Activated T-helper 9 cell treated with anti-CD3 and anti-CD28 coated beads, Interleukin-2, amount 50 U/mL, for 16 hours (primary cell): ENCODE results near the gene KCNA1.
"Not testable (repeated sequence)": the region's sequence is repeated elsewhere in the genome, so short reads cannot be mapped to it uniquely, and the experiment has no call there.

Experiments
- DNase-seq: peaks from one replicate; pipeline ENCODE4 v3.0.0-alpha.2; 2020; ENCODE audit warnings: low read depth

Gene KCNA1

DNA sequence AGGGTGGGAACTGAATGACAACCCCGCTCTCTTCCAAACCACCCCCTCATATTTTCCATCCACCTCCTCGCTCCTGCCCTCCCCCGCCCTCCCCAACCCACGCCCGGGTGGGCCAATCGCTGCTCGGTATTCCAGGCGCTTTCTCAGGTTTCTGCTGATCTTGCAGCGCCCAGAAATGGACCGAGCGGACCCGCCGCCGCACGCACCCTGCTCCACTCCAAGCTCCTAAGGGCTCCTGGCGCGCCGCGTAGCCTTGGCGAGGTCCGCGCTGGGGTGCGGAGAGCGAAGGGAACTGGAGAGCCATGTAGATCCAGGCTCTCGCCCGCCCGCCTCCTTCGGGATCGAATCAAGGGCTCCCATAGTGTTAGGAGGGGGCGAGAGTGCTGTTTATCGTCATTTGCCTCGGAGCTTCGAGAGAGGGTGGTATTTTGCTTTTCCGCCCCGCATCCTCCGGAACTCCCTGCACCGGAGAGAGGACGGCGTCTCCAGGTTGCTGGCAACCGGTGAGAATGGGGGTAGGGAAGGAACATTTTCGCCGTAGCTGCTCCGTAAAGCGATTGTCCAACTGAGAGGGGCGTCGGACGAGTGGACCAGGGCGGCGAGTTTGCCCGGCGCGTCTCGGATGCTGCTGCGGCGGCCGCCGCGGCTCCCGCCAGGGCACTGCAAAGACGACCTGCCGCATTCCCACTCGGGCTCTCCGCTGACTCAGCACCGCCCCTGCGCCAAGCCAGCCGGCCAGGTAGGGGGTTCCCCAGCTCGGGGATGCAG, at the start of gene KCNA1:
TSS of gene KCNA1 (plus strand) at position 172 of the 768 bp plus-strand sequence. CDS start 1,474 bp downstream, outside the sequence.
- no peak for DNase-seq

DNA sequence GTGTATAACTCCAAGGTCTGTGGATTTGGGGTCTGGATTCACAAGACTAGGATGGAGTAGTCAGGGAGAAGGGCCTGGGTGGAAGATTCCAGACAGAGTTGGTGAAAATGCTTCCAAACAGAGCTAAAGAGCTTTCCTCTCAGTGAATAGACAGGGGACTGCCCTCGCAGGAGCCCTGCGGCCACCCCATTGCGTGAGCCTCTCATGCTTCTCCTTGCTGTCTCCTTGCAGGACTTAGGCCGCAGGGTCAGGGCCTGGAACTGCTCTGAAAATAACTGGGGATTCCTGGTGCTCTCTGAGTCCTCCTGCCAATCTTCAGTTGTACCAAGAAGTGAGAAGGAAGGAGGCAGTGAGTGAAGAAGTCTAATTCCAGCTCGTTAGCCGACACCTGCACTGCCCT, 49.0 kb upstream of the KCNA1 start:
- DNase-seq, result no peak

DNA sequence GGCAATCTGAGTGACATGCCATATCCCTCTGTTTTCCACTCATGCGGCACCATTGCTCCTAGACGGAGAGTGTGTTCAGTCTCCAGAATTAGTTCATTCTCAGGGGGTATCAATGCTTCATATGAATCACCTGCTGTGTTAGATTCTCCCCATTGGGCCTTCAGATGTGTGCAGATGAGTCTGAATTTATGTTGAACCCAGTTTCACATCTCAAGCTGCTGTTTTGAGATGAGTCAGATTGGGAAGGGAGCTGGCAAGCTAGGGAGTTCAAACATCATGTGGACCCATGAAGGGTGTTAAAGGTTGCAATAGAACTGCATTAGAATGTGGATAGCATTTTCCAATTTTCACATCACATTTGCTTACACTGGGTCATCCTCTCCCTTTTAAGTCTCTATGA, 46.9 kb upstream of the KCNA1 start:
- no peak for DNase-seq

DNA sequence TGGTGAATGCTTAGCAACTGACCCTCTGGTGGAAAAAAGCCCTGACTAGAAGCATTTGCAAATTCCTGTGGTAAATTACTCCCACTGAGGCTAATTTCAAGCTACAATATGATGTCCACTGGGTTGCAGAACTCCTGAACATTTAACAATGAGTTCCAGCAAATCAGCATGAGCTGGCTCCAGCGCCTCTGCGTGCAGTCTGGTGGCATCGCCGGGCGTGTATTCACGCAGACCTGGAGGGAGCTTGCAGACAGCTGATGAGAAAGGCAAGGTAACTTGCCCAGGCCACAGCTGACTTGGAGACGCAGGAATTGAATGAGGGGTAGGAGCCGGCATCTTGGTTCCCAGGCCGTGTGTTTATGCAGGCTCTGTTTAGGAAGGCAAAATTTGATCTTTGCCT, 45.1 kb upstream of the KCNA1 start:
- DNase-seq, result no peak

DNA sequence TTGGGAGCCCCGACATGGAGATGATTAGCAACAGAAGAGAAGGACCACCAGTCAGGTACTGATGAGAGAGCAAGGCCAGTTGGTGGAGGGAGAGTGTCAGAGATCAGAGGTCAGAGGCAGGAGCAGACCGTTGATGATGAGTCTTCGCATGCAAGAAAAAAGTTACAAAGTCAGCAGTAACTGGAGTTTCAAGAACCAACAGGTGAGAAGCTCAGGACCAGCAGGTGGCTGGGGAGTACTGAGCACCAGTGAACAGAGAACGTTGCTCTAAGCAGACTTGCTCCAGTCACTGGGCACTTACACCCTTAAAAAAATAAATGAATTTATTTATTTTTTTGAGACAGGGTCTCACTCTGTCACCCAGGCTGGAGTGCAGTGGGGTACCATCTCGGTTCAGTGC, 44.5 kb upstream of the KCNA1 start:
- no peak for DNase-seq

DNA sequence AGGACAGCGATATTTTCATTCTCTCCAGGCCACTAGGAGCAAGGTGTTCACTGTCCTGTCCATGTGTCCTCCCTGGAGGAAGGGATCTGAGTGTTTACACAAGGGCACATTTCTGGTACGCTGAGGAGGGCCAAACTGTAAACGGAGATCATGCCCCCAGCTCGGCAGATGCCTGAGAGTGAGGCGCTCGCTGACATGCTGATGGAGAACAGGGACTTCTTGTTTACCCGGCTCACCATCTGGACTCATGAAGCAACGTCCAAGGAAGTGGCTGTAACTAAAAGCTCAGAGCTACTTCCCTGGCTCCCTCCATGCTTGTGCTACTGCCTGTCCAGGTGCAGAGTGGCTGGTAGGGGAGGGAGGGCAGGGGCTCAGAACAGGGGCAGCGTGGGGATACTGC, 43.4 kb upstream of the KCNA1 start:
- no peak for DNase-seq

DNA sequence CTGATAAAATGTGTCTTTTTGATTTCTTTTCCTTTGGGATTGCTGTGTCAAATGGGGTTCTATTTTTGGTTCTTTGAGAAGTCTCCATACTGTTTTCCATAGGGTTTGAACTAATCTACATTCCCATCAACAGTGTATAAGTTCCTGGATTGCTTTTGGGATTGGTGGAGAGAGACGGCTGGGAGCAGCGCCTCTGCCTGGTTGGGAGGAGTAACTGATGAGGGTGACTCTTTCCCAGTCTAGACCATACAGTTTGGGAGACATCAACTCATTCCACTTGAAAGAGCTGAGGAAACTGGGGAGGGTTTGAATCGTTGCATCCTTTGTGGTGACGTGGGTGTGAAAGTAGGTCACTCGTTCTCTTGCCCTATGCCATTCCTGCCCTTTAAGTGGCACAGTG, 42.3 kb upstream of the KCNA1 start:
- no peak for DNase-seq

DNA sequence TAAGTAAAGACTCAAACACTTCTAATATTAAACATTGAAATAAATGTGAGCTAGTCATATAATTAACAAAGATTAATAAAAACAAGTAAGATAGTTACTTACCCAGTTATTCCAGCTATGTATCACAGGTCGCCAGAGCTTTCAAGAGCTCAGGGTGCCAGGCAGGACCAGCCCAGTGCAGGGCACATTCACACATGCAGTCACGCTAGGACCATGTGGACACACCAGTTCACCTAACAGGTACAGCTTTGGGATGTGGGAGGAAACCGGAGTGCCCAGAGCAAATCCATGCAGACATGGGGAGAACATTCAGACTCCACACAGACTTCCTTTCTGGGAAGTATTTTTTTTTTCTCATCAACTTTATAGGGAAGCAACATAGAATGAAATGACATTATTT, 39.3 kb upstream of the KCNA1 start:
- no peak for DNase-seq

DNA sequence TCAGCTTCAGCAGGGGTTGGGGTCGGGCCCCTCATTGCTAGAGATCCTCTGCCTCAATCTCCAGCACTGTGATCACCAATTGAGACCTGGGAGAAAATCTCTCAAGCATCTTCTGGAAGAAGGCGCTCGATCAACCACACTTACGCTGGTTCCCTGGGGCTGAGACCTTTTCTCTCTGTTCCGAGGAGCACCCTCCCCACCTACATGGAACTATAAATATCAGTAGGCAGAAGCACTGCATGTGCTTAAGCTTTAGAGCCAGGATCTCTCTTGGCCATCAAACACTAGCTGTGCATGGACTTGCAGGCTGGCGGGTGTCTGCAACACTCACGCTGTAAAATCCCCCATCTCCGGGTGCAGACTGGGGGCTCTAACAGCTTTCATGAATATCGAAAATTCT, 38.2 kb upstream of the KCNA1 start:
- no peak for DNase-seq

DNA sequence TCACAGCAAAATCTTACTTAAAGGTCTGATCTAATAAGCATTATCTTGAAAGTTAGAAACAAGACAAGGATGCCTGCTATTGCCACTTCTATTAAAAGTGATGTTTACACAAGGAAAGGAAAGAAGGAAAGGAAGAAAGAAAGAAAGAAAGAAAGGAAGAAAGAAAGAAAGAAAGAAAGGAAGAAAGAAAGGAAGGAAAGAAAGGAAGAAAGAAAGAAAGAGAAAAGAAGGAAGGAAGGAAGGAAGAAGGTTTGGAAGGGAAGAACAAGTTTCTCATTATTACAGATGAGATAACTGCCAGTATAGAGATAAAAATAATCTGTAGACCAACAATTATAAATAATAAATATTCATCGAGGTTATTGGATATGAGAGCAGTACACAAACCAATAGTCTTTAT, 35.8 kb upstream of the KCNA1 start:
- DNase-seq, result no peak

DNA sequence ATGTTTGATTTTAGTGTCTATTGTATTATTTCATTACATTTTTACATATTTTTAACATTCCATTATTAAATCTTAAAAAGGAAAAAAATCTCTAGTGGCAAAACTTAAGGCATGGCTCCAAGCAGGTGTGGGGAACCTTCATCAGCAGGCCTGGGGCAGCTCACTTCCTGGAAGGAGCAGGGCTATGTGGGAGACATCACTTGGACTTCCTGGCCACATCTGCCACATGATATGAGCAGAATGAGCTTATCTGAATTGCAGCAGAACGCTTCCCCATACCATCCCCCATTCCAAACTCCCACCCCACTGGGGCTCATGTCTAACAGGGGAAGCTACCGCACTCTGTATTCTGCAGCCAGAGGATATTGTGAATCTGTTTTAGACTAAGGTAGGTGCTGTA, 35.0 kb upstream of the KCNA1 start:
- DNase-seq, result no peak

DNA sequence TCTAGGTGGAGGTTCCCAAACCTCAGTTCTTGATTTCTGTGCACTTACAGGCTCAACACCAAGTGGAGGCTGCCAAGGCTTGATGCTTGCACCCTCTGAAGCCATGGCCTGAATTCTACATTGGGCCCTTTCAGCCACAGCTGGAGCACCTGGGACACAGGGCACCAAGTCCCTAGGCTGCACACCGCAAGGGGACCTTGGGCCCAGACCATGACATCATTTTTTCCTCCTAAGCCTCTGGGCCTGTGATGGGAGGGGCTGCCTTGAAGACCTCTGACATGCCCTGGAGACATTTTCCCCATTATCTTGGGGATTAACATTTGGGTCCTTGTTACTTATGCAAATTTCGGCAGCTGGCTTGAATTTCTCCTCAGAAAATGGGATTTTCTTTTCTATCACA, 30.2 kb upstream of the KCNA1 start:
- DNase-seq, result not testable (repeated sequence)

DNA sequence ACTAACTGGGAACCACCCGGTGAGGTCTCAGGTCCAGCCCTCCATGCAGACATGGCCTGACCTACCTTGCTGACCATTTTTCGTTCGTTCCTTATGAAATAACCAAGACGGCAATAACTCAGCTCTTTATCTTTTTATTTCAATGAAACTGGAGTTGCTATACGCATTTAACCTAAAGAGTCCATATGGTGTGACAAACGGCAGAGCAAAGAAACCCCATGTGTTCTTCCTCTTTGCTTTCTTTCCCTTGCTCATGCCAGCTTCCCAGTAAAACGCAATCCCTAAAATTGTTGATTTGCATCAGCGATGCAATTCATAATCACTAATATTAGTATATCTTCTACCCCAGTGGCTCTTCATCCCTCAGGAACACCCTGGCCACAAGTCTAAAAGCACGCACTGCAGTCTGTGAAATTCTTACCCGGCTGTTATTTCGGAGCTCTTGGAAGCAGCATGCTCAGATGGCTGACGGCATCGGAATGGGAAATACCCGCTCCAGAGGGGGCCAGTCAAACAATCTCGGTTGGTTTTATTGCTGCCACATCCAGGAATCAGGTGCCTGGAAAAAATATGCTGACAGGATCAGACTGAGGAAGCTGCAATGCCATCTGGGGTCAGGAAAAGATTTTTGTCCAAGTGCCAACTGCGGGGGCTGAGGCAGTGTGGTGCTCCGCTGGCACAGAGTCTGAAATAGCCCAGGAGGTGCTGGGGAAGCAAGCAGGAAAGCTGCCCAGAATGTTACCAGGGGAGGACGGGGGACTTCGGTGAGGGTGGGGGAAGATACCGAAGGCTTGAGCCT, 28.2 kb upstream of the KCNA1 start:
- DNase-seq, result no peak

DNA sequence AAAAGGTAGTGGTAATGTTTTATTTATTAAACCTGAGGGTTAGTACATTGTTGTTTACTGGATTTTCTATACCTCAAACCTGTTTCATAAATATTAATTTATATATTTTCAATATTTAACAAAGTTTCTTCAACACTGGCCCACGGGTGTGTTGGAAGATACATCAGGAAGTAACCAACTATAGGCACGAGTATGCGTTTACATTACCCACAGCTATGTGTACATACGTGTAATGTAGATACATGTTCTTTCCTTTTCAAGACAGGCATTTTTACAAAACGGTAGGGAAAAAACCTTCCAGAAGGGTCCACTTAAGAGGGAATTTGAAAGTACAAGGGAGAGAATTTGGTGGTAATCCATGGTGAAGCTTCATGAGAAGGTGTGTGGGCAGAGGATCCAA, 17.8 kb upstream of the KCNA1 start:
- DNase-seq, result no peak

DNA sequence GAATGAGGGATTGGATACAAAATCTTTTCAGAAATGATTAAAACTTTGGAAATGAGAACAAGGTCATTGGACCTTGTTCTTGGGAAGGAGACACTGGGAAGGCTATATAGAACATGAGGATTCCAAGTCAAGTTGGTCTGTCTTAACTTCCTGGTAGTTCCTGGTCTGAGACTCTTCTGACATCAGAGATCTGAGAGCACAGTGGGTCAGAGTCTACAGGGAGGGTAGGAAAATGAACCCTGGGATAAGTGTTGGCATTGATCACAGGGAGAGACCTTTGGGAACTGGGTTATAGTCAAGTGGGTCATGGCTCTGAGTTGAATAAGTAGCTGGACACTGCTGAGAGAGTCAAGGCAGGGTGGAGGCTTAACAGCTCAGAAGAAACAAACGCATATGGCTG, 17.3 kb upstream of the KCNA1 start:
- DNase-seq, result no peak

DNA sequence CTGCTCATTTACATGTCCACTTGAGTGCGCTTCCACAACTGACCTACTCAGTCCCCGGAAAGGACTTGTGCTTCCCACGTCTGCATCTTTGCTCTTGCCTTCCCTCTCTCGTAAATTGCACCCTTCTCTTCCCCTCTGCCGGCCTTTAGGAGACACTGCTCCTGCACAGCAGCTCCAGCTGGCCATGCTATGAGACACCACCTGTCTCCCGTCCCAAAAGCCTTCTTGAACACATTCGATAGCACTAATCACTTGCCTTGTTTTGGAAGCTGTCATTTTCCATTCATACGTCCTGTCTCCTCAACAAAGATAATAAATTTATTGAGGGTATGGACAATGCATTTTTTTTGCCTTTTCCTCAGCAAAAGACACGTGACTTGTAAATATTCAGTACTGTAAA, 15.7 kb upstream of the KCNA1 start:
- DNase-seq, result no peak

DNA sequence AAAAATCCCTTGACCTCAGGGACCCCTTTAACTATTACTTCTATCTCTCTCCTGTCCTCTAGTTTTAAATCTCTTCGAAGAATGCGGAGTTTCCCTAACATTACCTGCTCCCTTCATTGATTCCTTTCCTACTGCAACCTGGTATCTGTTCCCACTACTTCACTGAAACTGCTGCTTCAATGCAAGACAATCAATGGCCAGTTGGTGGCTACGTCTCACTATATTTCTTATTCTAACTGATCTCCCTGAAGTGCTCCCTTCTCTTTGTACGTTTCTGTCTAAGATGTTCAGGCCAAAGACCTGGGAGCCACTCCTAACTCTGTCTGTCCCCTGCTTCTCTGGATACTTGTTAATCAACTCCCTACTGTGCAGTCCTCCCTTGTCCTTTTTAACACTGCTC, 10.3 kb upstream of the KCNA1 start:
- no peak for DNase-seq

DNA sequence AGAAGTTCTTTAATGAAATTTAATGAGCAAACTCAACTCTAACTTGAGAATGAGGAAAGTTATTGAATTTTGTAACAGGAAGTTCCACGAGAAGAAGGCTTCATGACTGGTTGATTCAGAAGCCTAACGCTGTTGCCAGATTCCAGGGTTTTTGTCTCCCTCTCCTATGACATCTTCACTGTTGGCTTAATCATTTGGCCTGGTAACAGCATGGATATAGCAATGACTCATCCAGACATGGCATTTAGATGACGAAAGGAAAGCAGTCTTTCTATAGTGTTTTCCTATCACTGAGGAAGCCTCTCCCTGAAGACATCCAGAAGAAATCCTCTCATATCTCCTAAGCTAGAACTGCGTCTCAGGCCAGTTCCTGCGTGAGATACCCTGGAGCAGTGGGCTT, 9.4 kb upstream of the KCNA1 start:
- no peak for DNase-seq

DNA sequence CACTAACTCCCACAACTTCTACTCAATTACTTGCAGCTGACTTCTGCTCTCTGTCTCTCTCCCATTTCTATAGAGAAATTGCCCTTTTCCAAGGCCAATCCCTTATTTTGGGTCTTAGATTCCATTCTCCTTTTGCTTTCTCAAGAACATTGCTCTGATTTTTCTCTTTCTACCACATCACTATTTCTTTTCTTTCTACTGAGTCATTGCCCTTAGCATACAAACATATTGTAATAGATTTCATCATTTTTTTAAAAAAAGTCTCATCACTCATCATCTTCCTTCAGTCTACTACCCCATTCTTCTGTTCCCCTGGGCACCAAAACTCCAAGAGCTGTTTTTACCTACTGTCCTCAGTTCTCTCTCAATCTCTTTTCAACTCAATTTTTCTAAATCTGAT, 4.4 kb upstream of the KCNA1 start:
- DNase-seq, result no peak

DNA sequence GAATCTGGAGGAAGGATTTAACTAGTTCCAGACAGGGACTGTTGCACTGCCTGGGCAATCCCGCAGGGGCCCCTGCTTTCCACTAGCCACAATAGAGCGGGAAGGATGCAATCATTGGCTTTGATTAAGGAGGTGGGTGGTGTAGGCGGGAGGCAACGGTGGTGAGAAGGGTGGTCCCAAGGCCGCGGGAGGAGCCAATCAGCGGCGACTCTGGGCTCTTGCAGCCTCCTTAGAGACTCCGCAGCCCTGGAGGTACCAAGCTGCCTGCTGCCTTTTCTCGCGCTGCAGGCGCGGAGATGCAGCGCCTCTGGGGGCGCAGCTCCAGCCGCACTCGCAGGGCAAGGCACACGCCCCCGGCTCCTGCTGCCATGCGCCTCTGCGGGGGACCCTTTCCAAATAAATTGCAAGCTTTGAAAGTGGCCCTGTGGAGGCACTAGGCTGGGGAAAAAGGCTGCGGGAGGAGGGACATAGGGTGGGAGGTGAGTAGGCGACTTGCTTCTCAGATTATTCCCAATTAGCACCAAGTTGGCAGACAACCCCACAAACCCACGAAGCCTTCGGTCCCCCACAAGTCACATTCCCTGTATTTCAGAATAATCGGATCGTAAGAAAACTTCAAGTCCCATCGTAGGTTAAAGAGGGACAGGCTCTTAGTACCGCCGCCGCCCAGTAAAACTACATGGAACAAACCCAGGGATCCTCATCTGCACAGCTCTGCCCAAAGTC, 858 bp upstream of the KCNA1 start:
- DNase-seq, result no peak

DNA sequence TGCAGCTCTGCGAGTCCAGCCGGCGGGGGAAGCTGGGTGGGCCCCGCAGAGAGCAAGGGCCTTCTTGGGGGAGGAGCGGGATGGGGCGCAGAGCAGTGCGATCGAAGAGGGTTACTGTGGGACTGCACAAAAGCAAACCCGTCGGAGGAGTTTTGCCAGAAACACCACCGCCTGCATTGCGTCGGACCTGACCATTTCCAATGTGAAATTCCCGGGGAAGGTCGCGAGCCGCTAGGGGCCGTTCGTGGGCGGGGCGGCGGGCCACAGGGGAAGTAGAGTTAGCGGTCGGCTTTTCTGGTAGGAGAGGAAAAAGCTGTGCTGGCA, 333 bp upstream of the KCNA1 start:
- DNase-seq, result no peak

DNA sequence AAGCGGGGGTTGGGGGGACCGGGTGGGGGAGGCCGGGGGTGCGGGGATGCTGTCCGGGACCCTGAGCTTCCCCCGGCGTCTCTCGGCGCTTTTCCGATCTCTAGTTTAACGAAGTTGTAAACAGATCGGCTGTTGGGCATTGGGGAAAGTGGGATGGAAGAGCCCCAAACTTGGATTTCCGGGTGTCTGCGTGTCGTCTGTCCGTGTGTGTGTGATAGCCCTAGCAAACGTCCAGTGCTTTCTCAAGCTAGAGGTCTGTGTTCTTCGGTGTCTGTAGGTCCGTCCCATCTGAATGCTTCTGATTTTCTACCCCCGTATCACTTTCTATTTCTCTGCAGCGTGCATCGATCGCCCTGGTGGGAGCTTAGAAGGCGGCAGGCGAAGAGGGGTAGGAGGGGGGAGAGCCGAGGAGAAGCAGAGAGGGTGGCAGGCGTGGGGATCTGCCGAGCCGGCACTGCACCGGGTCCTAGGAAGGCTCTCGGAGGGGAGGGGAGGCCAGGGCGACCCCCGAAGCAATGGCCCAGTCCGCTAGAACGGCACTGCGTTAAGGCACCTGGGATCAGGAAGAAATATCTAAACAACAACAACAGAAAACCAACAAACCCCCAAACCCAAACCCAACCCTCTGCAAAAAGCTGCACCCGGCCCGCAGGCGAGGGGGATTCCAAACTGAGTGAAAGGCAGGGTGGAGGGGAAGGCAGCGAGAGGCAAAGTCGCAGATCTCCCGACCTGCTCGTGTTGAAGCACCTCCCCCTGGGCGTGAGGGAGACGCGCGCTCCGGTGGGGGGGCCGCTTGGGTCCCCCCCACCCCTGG, 1.0 kb downstream of the KCNA1 start:
- DNase-seq, result no peak
